MM.1S (cell line): Measurements from ENCODE around the gene SLC22A3.

Source experiments
- EZH2 ChIP-seq: fragments of 300-600 bp; sonication (generic); optimal IDR thresholded peaks from 2 replicates; pipeline ENCODE3; 2017; ENCODE audit warnings: low read depth, mild to moderate bottlenecking, antibody characterized with exemption, low read length, mixed read lengths
- EZH2phosphoT487 ChIP-seq: fragments of 300-600 bp; sonication (generic); IDR thresholded peaks from 2 replicates; pipeline ENCODE4 v1.6.1; 2018; ENCODE audit warnings: antibody characterized with exemption, low read length
- TF ChIP-seq, protein P1 (sequence below): fragments of 300-600 bp; sonication (generic); IDR thresholded peaks from 2 replicates; pipeline ENCODE4 v1.5.1; 2016; ENCODE audit warnings: antibody characterized with exemption, low read length, mixed read lengths

DNA sequence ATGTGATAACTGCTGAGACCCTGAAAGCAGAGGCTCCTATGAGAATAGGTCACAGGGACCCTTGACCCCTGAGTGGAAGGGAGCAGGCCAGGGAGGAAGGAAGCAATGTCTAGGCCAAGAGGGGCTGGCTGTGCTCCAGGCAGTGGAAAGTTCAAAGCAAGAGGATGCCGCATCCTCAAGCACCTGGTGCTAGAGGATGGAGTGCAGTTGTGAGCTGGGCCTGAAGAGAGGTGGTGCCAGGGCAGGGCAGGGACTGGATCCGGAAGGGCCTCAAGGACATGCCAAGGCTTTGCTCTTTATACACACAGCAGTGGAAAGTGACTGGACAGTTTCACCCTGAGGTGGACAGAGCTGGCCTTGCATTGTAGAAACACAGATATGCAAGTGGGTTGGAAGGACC is 97.0 kb downstream of the SLC22A3 start:
- TF ChIP-seq, protein P1, sequence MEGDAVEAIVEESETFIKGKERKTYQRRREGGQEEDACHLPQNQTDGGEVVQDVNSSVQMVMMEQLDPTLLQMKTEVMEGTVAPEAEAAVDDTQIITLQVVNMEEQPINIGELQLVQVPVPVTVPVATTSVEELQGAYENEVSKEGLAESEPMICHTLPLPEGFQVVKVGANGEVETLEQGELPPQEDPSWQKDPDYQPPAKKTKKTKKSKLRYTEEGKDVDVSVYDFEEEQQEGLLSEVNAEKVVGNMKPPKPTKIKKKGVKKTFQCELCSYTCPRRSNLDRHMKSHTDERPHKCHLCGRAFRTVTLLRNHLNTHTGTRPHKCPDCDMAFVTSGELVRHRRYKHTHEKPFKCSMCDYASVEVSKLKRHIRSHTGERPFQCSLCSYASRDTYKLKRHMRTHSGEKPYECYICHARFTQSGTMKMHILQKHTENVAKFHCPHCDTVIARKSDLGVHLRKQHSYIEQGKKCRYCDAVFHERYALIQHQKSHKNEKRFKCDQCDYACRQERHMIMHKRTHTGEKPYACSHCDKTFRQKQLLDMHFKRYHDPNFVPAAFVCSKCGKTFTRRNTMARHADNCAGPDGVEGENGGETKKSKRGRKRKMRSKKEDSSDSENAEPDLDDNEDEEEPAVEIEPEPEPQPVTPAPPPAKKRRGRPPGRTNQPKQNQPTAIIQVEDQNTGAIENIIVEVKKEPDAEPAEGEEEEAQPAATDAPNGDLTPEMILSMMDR: no peak
- TF ChIP-seq EZH2: no peak
- TF ChIP-seq EZH2phosphoT487: no peak
